PC-9 (cell line): Measurements from ENCODE around the gene KCNK15. TPM values are rescaled to one million over a fixed set of nuclear protein-coding genes. Genes with fewer than 3 reads are reported as not detected.

ENCODE experiments used
- BruUV-seq: library from RNA; stranded (reverse); fragments of 400-500 nt; replicated peaks from 2 replicates; lab custom pipeline; 2021; lab: Mats Ljungman, UMichigan
- CTCF ChIA-PET: fragments of 300-600 bp; sonication (Branson Sonifier 250); formaldehyde crosslinking; loops from one replicate; lab custom pipeline; 2022; ENCODE audit warnings: antibody characterized with exemption; lab: Charles Lee
- POLR2A ChIA-PET: fragments of 300-600 bp; sonication (Branson Sonifier 250); formaldehyde crosslinking; loops from one replicate; lab custom pipeline; 2022; ENCODE audit warnings: antibody characterized with exemption; ENCODE audit not compliant: unreplicated experiment; lab: Charles Lee
- DNase-seq, 2 experiments: peaks; one replicate each; pipeline versions ENCODE4 v3.0.0 to v3.0.0-alpha.2; 2015 to 2022; ENCODE audit warnings: mixed read lengths in 1 of 2
- H2AFZ ChIP-seq: fragments of 200-600 bp; sonication (generic); 2 replicates; pipeline ENCODE4 v1.8.1; 2017; ENCODE audit warnings: antibody characterized with exemption
- H3F3A ChIP-seq: fragments of 200-600 bp; sonication (generic); 2 replicates; pipeline ENCODE4 v1.8.1; 2017; ENCODE audit warnings: antibody characterized with exemption, mild to moderate bottlenecking, low read depth; ENCODE audit not compliant: insufficient read depth
- H3K27ac ChIP-seq: fragments of 200-600 bp; sonication (generic); 2 replicates; pipeline ENCODE4 v1.6.1; 2016; ENCODE audit warnings: mixed run types
- H3K27me3 ChIP-seq: fragments of 200-600 bp; sonication (generic); 2 replicates; pipeline ENCODE4 v1.6.1; 2016; ENCODE audit warnings: low read depth, mixed run types; ENCODE audit not compliant: insufficient read depth
- H3K36me3 ChIP-seq: fragments of 200-600 bp; sonication (generic); 2 replicates; pipeline ENCODE4 v1.6.1; 2016; ENCODE audit warnings: low read depth, mixed run types
- H3K4me1 ChIP-seq: fragments of 200-600 bp; sonication (generic); replicated peaks from 2 replicates; pipeline ENCODE4 v1.6.1; 2016; ENCODE audit warnings: mixed run types; ENCODE audit not compliant: insufficient read depth
- H3K4me2 ChIP-seq: fragments of 200-600 bp; sonication (generic); 2 replicates; pipeline ENCODE4 v1.6.1; 2017; ENCODE audit warnings: mixed run types
- H3K4me3 ChIP-seq: fragments of 200-600 bp; sonication (generic); 2 replicates; pipeline ENCODE4 v1.6.1; 2016; ENCODE audit warnings: mixed run types
- H3K79me2 ChIP-seq: fragments of 200-600 bp; sonication (generic); 2 replicates; pipeline ENCODE4 v1.6.1; 2017; ENCODE audit warnings: low read depth, mixed run types
- H3K9me2 ChIP-seq: fragments of 200-600 bp; sonication (generic); 2 replicates; pipeline ENCODE4 v1.8.1; 2017; ENCODE audit warnings: mild to moderate bottlenecking; ENCODE audit not compliant: insufficient read depth
- H3K9me3 ChIP-seq: fragments of 200-600 bp; sonication (generic); 2 replicates; pipeline ENCODE4 v1.8.1; 2016; ENCODE audit warnings: low read depth; ENCODE audit not compliant: insufficient read depth
- H4K20me1 ChIP-seq: fragments of 200-600 bp; sonication (generic); 2 replicates; pipeline ENCODE4 v1.8.1; 2017; ENCODE audit not compliant: insufficient read depth
- CTCF ChIP-seq: fragments of 200-600 bp; sonication (generic); conservative IDR thresholded peaks from 2 replicates; pipeline ENCODE4 v1.6.1; 2017; ENCODE audit warnings: mixed run types, antibody characterized with exemption, mild to moderate bottlenecking, moderate library complexity
- EZH2 ChIP-seq: fragments of 200-600 bp; sonication (generic); IDR thresholded peaks from 2 replicates; pipeline ENCODE4 v1.8.0; 2017; ENCODE audit warnings: antibody characterized with exemption, low read depth
- intact Hi-C: fragments of 100-400 bp; cut with micrococcal nuclease; formaldehyde crosslinking; loops from one replicate; pipeline ENCODE4 v1.10.0; 2022; ENCODE audit not compliant: unreplicated experiment
- total RNA-seq: library from RNA; stranded (reverse); gene quantifications from 2 replicates; pipeline ENCODE4 v1.2.3, GENCODE V29; 2021

KCNK15 gene
- total RNA-seq, 1 experiment from 2014 or later = 0.26 TPM

GRCh38 chr20:44717986-44718385 lies 27.7 kb upstream of the KCNK15 start:
- H3K9me3 ChIP-seq = no peaks in the 10 kb centered on the region
- no peak overlapping the region for H3K4me2 ChIP-seq
- no peak overlapping the region for H3K27ac ChIP-seq
- peaks cover 39% of the 10 kb centered on the region for H3K4me1 ChIP-seq
- no peaks in the 10 kb centered on the region for H3K79me2 ChIP-seq
- no TSS peak for BruUV-seq
- POLR2A ChIA-PET = no interaction called here
- H3K9me2 ChIP-seq = no peaks in the 10 kb centered on the region
- CTCF ChIA-PET = no interaction called here
- H3K4me3 ChIP-seq = no peak overlapping the region
- no peak for DNase-seq
- H3F3A ChIP-seq = peaks cover 32% of the 10 kb centered on the region
- H3K27me3 ChIP-seq = no peaks in the 10 kb centered on the region
- no peaks in the 10 kb centered on the region for H4K20me1 ChIP-seq
- TF ChIP-seq CTCF = no peak; the same call in 1 of the 2 replicates
- TF ChIP-seq EZH2 = no peak
- intact Hi-C loops = no loop called here
- H3K36me3 ChIP-seq = no peaks in the 10 kb centered on the region
- no peak overlapping the region for H2AFZ ChIP-seq

GRCh38 chr20:44719841-44720240 lies 25.8 kb upstream of the KCNK15 start:
- Histone ChIP-seq H3K4me2 (no peak overlapping the region), H2AFZ (no peak overlapping the region), H3K4me1 (peaks cover 28% of the 10 kb centered on the region), H3K79me2 (no peaks in the 10 kb centered on the region), H3K9me3 (no peaks in the 10 kb centered on the region), H4K20me1 (no peaks in the 10 kb centered on the region), H3K36me3 (no peaks in the 10 kb centered on the region), H3K27ac (0 out of 2 replicates have a peak overlapping the region, but pooled peaks have one; percentile 40), H3F3A (peaks cover 29% of the 10 kb centered on the region), H3K27me3 (no peaks in the 10 kb centered on the region), H3K4me3 (no peak overlapping the region), H3K9me2 (no peaks in the 10 kb centered on the region)
- no peak for TF ChIP-seq EZH2
- no peak for TF ChIP-seq CTCF
- no TSS peak for BruUV-seq
- POLR2A ChIA-PET = no interaction called here
- CTCF ChIA-PET = no interaction called here
- intact Hi-C loops = no loop called here
- no peak for DNase-seq

GRCh38 chr20:44720621-44720996 lies 25.1 kb upstream of the KCNK15 start:
- no peak overlapping the region for H3K4me3 ChIP-seq
- intact Hi-C loops = no loop called here
- no peaks in the 10 kb centered on the region for H3K79me2 ChIP-seq
- no peaks in the 10 kb centered on the region for H3K27me3 ChIP-seq
- H3K4me2 ChIP-seq = peak overlapping the region; percentile 17
- DNase-seq = peak; percentile 71 to 83
- no peak overlapping the region for H2AFZ ChIP-seq
- H3F3A ChIP-seq = peaks cover 29% of the 10 kb centered on the region
- TF ChIP-seq CTCF (no peak), EZH2 (no peak)
- H4K20me1 ChIP-seq = no peaks in the 10 kb centered on the region
- H3K9me3 ChIP-seq = no peaks in the 10 kb centered on the region
- peaks cover 22% of the 10 kb centered on the region for H3K4me1 ChIP-seq
- H3K27ac ChIP-seq = peak overlapping the region; percentile 40
- ChIA-PET POLR2A (interaction anchor here (0.7 kb wide), 2 partner anchors 327 to 350 kb away, joined by 6 to 25 read pairs; no protein-coding TSS in a partner anchor), CTCF (interaction anchor here (0.6 to 1.2 kb wide), 3 partner anchors 9 to 313 kb away, joined by 3 to 4 read pairs (median 4); no protein-coding TSS in a partner anchor)
- BruUV-seq = no TSS peak
- H3K9me2 ChIP-seq = no peaks in the 10 kb centered on the region
- no peaks in the 10 kb centered on the region for H3K36me3 ChIP-seq
